H1 (cell line): ENCODE data around the gene ITPKC. TPM values are rescaled to one million over a fixed set of nuclear protein-coding genes. Genes with fewer than 3 reads are reported as not detected.

Experiments used
- CTCF ChIA-PET: fragments of 300-600 bp; sonication (Branson Sonifier 250); formaldehyde crosslinking; loops from one replicate; lab custom pipeline; 2021; ENCODE audit not compliant: partially characterized antibody; lab: Charles Lee
- POLR2A ChIA-PET: fragments of 300-600 bp; sonication (Branson Sonifier 250); formaldehyde crosslinking; loops from one replicate; lab custom pipeline; 2021; ENCODE audit warnings: inconsistent platforms; ENCODE audit not compliant: partially characterized antibody; lab: Charles Lee
- DNase-seq, 2 experiments: peaks; one replicate each; pipeline versions ENCODE4 v3.0.0 to v3.0.0-alpha.2; 2010 to 2022; ENCODE audit warnings: low spot score in 2 of 2, low read depth in 1 of 2, mixed read lengths in 1 of 2
- FAIRE-seq: peaks from 2 replicates; lab custom pipeline; 2011; peaks lifted over from hg19 to GRCh38; lab: Jason Lieb, UNC
- H2AFZ ChIP-seq: 2 replicates; pipeline ENCODE4 v1.8.1; 2012; ENCODE audit warnings: low read length, inconsistent platforms
- H2AK5ac ChIP-seq: 2 replicates; pipeline ENCODE4 v1.6.1; 2013; ENCODE audit warnings: low read depth, low read length
- H2BK120ac ChIP-seq: replicated peaks from 2 replicates; pipeline ENCODE3; 2013; ENCODE audit warnings: low read depth, low read length, inconsistent platforms
- H2BK12ac ChIP-seq: 2 replicates; pipeline ENCODE4 v1.6.1; 2013; ENCODE audit warnings: low read depth, low read length
- H2BK15ac ChIP-seq: 2 replicates; pipeline ENCODE4 v1.6.1; 2013; ENCODE audit warnings: low read length
- H2BK20ac ChIP-seq: 2 replicates; pipeline ENCODE4 v1.6.1; 2013; ENCODE audit warnings: low read length
- H2BK5ac ChIP-seq: 2 replicates; pipeline ENCODE4 v1.6.1; 2013; ENCODE audit warnings: low read depth, low read length
- H3K14ac ChIP-seq: 2 replicates; pipeline ENCODE4 v1.6.1; 2013; ENCODE audit warnings: inconsistent platforms; ENCODE audit not compliant: insufficient read length
- H3K18ac ChIP-seq: 2 replicates; pipeline ENCODE4 v1.6.1; 2013; ENCODE audit warnings: low read length; ENCODE audit errors: extremely low read depth
- H3K23ac ChIP-seq: 2 replicates; pipeline ENCODE4 v1.6.1; 2013; ENCODE audit warnings: inconsistent platforms; ENCODE audit not compliant: insufficient read length
- H3K23me2 ChIP-seq: 2 replicates; pipeline ENCODE4 v1.6.1; 2013; ENCODE audit warnings: low read depth, low read length
- H3K27ac ChIP-seq: 2 replicates; pipeline ENCODE4 v1.6.1; 2011; ENCODE audit warnings: low read depth, low read length, inconsistent platforms
- H3K27me3 ChIP-seq, 4 experiments: replicated peaks in 1 of 4; 1 replicate in 1 of 4; 2 replicates in 3 of 4; pipeline versions ENCODE4 v1.6.1 to v1.8.1; 2011 to 2013; ENCODE audit warnings: low read length in 3 of 4, mild to moderate bottlenecking in 3 of 4, inconsistent platforms in 2 of 4, mixed read lengths in 2 of 4, moderate library complexity in 1 of 4; ENCODE audit not compliant: control insufficient read depth in 3 of 4, insufficient read depth in 3 of 4; ENCODE audit errors: extremely low read depth in 1 of 4
- H3K36me3 ChIP-seq, 4 experiments: 2 replicates each; pipeline versions ENCODE4 v1.6.1 to v1.8.1; 2011 to 2013; ENCODE audit warnings: mild to moderate bottlenecking in 4 of 4, low read length in 3 of 4, moderate library complexity in 2 of 4, control low read depth in 1 of 4, inconsistent platforms in 1 of 4; ENCODE audit not compliant: insufficient read depth in 4 of 4, control insufficient read depth in 2 of 4
- H3K4ac ChIP-seq: replicated peaks from 2 replicates; pipeline ENCODE3; 2013; ENCODE audit warnings: low read length, low read depth, mixed read lengths, inconsistent platforms; ENCODE audit not compliant: insufficient read length
- H3K4me1 ChIP-seq, 4 experiments: replicated peaks in 1 of 4; 1 replicate in 1 of 4; 2 replicates in 3 of 4; pipeline versions ENCODE4 v1.6.1 to v1.8.1; 2011 to 2013; ENCODE audit warnings: low read length in 3 of 4, inconsistent platforms in 2 of 4, mixed read lengths in 1 of 4; ENCODE audit not compliant: insufficient read depth in 4 of 4, control insufficient read depth in 3 of 4
- H3K4me2 ChIP-seq, 2 experiments: 2 replicates each; pipeline versions ENCODE4 v1.6.1 to v1.8.1; 2011 to 2013; ENCODE audit warnings: low read depth in 2 of 2, low read length in 2 of 2, control low read depth in 1 of 2, inconsistent platforms in 1 of 2, mild to moderate bottlenecking in 1 of 2; ENCODE audit not compliant: insufficient read depth in 1 of 2
- H3K4me3 ChIP-seq, 4 experiments: fragments of 200-600, 300-600 bp in 1 of 4; sonication (generic), shearing (Covaris generic), sonication (Bioruptor Twin) in 1 of 4; 2 replicates each; pipeline versions ENCODE4 v1.5.1 to v1.8.1; 2011 to 2016; ENCODE audit warnings: low read length in 4 of 4, low read depth in 3 of 4, control low read depth in 2 of 4, inconsistent platforms in 2 of 4, mild to moderate bottlenecking in 2 of 4, mixed read lengths in 1 of 4, moderate library complexity in 1 of 4; ENCODE audit not compliant: insufficient read depth in 2 of 4; ENCODE audit errors: extremely low read depth in 1 of 4
- H3K56ac ChIP-seq: replicated peaks from 2 replicates; pipeline ENCODE3; 2013; ENCODE audit warnings: low read depth, mild to moderate bottlenecking, mixed read lengths, low read length, inconsistent platforms; ENCODE audit not compliant: insufficient read length
- H3K79me1 ChIP-seq: 2 replicates; pipeline ENCODE4 v1.6.1; 2013; ENCODE audit warnings: low read depth, low read length, control low read depth
- H3K79me2 ChIP-seq, 2 experiments: 2 replicates each; pipeline versions ENCODE4 v1.6.1 to v1.8.1; 2012 to 2013; ENCODE audit warnings: low read length in 2 of 2, mild to moderate bottlenecking in 2 of 2, inconsistent platforms in 1 of 2; ENCODE audit not compliant: insufficient read depth in 2 of 2, control insufficient read depth in 1 of 2
- H3K9ac ChIP-seq, 4 experiments: replicated peaks in 1 of 4; 1 replicate in 1 of 4; 2 replicates in 3 of 4; pipeline versions ENCODE4 v1.6.1 to v1.8.1; 2011 to 2013; ENCODE audit warnings: low read depth in 3 of 4, low read length in 3 of 4, control low read depth in 2 of 4, mild to moderate bottlenecking in 2 of 4, moderate library complexity in 2 of 4, inconsistent platforms in 1 of 4; ENCODE audit errors: extremely low read depth in 1 of 4
- H3K9me3 ChIP-seq, 2 experiments: 2 replicates each; pipeline versions ENCODE4 v1.6.1 to v1.8.1; 2012 to 2013; ENCODE audit warnings: mild to moderate bottlenecking in 2 of 2, moderate library complexity in 2 of 2, control low read depth in 1 of 2, inconsistent platforms in 1 of 2, low read depth in 1 of 2, low read length in 1 of 2, mixed read lengths in 1 of 2; ENCODE audit not compliant: insufficient read depth in 2 of 2
- H4K20me1 ChIP-seq, 2 experiments: replicated peaks in 1 of 2; 2 replicates each; pipeline versions ENCODE3 to v1.8.1; 2011 to 2013; ENCODE audit warnings: inconsistent platforms in 2 of 2, low read length in 2 of 2, mild to moderate bottlenecking in 1 of 2; ENCODE audit not compliant: insufficient read depth in 2 of 2, control insufficient read depth in 1 of 2
- H4K5ac ChIP-seq: 2 replicates; pipeline ENCODE4 v1.6.1; 2013; ENCODE audit warnings: low read length, low read depth, mixed read lengths, inconsistent platforms; ENCODE audit not compliant: insufficient read length
- H4K8ac ChIP-seq: 2 replicates; pipeline ENCODE4 v1.8.0; 2013; ENCODE audit warnings: mild to moderate bottlenecking, moderate library complexity, low read length, inconsistent platforms; ENCODE audit not compliant: insufficient read depth; ENCODE audit errors: extremely low read depth
- H4K91ac ChIP-seq: replicated peaks from 2 replicates; pipeline ENCODE3; 2013; ENCODE audit warnings: low read length, mixed read lengths, inconsistent platforms; ENCODE audit not compliant: insufficient read length
- ASH2L ChIP-seq: fragments of 200-600, 300-600 bp; sonication (generic); IDR thresholded peaks from one replicate; pipeline ENCODE4 v1.7.1; 2017; ENCODE audit warnings: low read length
- ATF3 ChIP-seq: IDR thresholded peaks from 2 replicates; pipeline ENCODE4 v1.6.1; 2011; ENCODE audit warnings: low read depth, mild to moderate bottlenecking, low read length; ENCODE audit not compliant: insufficient read depth
- CBX5 ChIP-seq: fragments of 300-800, 300-1000 bp; sonication (generic); IDR thresholded peaks from 2 replicates; pipeline ENCODE4 v1.7.1; 2016; ENCODE audit warnings: antibody characterized with exemption, low read length, low read depth
- CREB1 ChIP-seq: IDR thresholded peaks from 2 replicates; pipeline ENCODE4 v1.6.1; 2012; ENCODE audit warnings: inconsistent platforms
- KDM4A ChIP-seq: IDR thresholded peaks from one replicate; pipeline ENCODE4 v1.7.1; 2012; ENCODE audit warnings: low read depth, mild to moderate bottlenecking, moderate library complexity, low read length, inconsistent platforms; ENCODE audit not compliant: severe bottlenecking
- NRF1 ChIP-seq: IDR thresholded peaks from 2 replicates; pipeline ENCODE4 v1.6.1; 2011; ENCODE audit warnings: mild to moderate bottlenecking, low read depth, low read length, improper control_type of control experiment
- POU5F1 ChIP-seq: IDR thresholded peaks from 2 replicates; pipeline ENCODE4 v1.6.1; 2011; ENCODE audit warnings: low read depth, mild to moderate bottlenecking, low read length, moderate library complexity
- SP2 ChIP-seq: IDR thresholded peaks from 2 replicates; pipeline ENCODE4 v1.6.1; 2012; ENCODE audit warnings: mild to moderate bottlenecking, low read length, inconsistent platforms
- TAF7 ChIP-seq: optimal IDR thresholded peaks from 2 replicates; pipeline ENCODE3; 2011; ENCODE audit warnings: low read depth, mild to moderate bottlenecking, inconsistent platforms, low read length, moderate library complexity, borderline replicate concordance
- USF2 ChIP-seq: IDR thresholded peaks from 2 replicates; pipeline ENCODE4 v1.6.1; 2011; ENCODE audit warnings: low read length, improper control_type of control experiment
- WGBS, 2 experiments: shearing (Covaris generic) in 1 of 2; methylation state at CpG; one replicate each; pipeline versions ENCODE4 v1.1.6 to v1.1.7; 2013 to 2015; ENCODE audit warnings: low lambda C conversion rate in 2 of 2, mixed read lengths in 2 of 2, inconsistent platforms in 1 of 2, low coverage in 1 of 2, missing lambda C conversion rate in 1 of 2; ENCODE audit not compliant: insufficient replicate concordance in 2 of 2, insufficient coverage in 1 of 2, insufficient read length in 1 of 2; ENCODE audit errors: extremely low coverage in 1 of 2, missing lambda C conversion rate in 1 of 2; 5-methylcytosine and 5-hydroxymethylcytosine counted together
- polyA plus RNA-seq, 7 experiments: library from polyadenylated mRNA; depleted of rRNA in 3 of 7; stranded (reverse) in 5 of 7; unstranded in 2 of 7; fragments of >200 nt in 5 of 7; fragments of 200-250 nt in 2 of 7; gene quantifications; 1 replicate in 5 of 7; 2 replicates in 1 of 7; 4 replicates in 1 of 7; pipeline versions ENCODE4 v1.2.1 to v1.2.3, GENCODE V29; 2011 to 2013; ENCODE audit warnings: missing spikeins in 2 of 7, mixed read lengths in 2 of 7
- total RNA-seq: library from RNA; stranded (reverse); fragmentation: NEBNext Ultra II Directional; extraction: Animal tissue kit (Norgen Biotek cat#: 25700); gene quantifications from 2 replicates; pipeline ENCODE4 v1.2.1, GENCODE V29; 2021

The ITPKC gene
- total and polyA plus RNA-seq, 2 of the 8 experiments (the other 6 are each of a cell fraction or from before 2014, with no cell fraction given): 5.2 to 8.9 TPM

- H3K9ac ChIP-seq: no peak overlapping the region
- H3K9me3 ChIP-seq: no peaks in the 10 kb centered on the region
- H4K5ac ChIP-seq: no peak overlapping the region
- peaks cover 0 to 14% (median 8%) of the 10 kb centered on the region in 4 experiments; a peak in 5 of 8 replicates for H3K36me3 ChIP-seq
- no peak overlapping the region for H3K23ac ChIP-seq
- peaks cover 0 to 25% (median 15%) of the 10 kb centered on the region in 4 experiments; a peak in 6 of 7 replicates for H3K4me1 ChIP-seq
- DNase-seq: no peak
- H3K27ac ChIP-seq: no peak overlapping the region
- no peak overlapping the region for H2AFZ ChIP-seq
- peaks cover 9% of the 10 kb centered on the region; the same call in 1 of the 2 replicates for H3K23me2 ChIP-seq
- H2BK12ac ChIP-seq: no peak overlapping the region
- H3K18ac ChIP-seq: no peak overlapping the region
- no peak overlapping the region for H3K4ac ChIP-seq
- no peak overlapping the region for H3K56ac ChIP-seq
- H2BK15ac ChIP-seq: no peak overlapping the region
- H2AK5ac ChIP-seq: no peak overlapping the region
- H4K91ac ChIP-seq: no peak overlapping the region
- ChIA-PET CTCF (interaction anchor here (0.9 to 3.2 kb wide), 7 partner anchors 9 to 114 kb away, joined by 3 to 15 read pairs (median 3); no protein-coding TSS in a partner anchor), POLR2A (interaction anchor here (1.0 to 1.5 kb wide), 5 partner anchors 9 to 85 kb away, joined by 3 to 5 read pairs (median 4); no protein-coding TSS in a partner anchor)
- no peak overlapping the region for H3K4me3 ChIP-seq
- WGBS, 2 experiments: 92% methylated on average over 11 of the region's 11 CpGs; no CpG with 5 or more reads in 1 of the 2 experiments
- H4K20me1 ChIP-seq: peaks cover 0 to 8% of the 10 kb centered on the region in 2 experiments
- peaks cover 0 to 17% of the 10 kb centered on the region in 2 experiments; a peak in 3 of 4 replicates for H3K79me2 ChIP-seq
- H3K27me3 ChIP-seq: no peaks in the 10 kb centered on the region
- no peak overlapping the region for H3K4me2 ChIP-seq
- no peak for FAIRE-seq
- H2BK5ac ChIP-seq: no peak overlapping the region
- no peak overlapping the region for H2BK120ac ChIP-seq
- peaks cover 7% of the 10 kb centered on the region for H3K79me1 ChIP-seq
- no peak overlapping the region for H4K8ac ChIP-seq
- no peak overlapping the region for H2BK20ac ChIP-seq
- H3K14ac ChIP-seq: no peak overlapping the region
- TF ChIP-seq CREB1 (no peak), KDM4A (no peak), SP2 (no peak), CBX5 (no peak), POU5F1 (no peak), ASH2L (no peak), ATF3 (no peak), USF2 (no peak), NRF1 (no peak), TAF7 (no peak)
These were observed 23.6 kb upstream of the ITPKC start for GRCh38 chr19:40693150-40693788.
